ENCODE measurements around the gene HTR6.

HTR6 gene

GRCh38 chr1:19656134-19656779 lies 8.4 kb upstream of the HTR6 start:
- FAIRE-seq (no peak), DNase-seq (ENCODE audit: low spot score) (no peak)

- FAIRE-seq, result no peak
These were observed 7.8 kb upstream of the HTR6 start for GRCh38 chr1:19656780-19657466.

GRCh38 chr1:19657511-19657910 lies 7.2 kb upstream of the HTR6 start:
- DNase-seq (ENCODE audit: low spot score) (no peak), FAIRE-seq (no peak)

More at GRCh38 chr1:19656780-19657466, 7.8 kb upstream of the HTR6 start:
- DNase-seq (ENCODE audit: low spot score), result no peak

GRCh38 chr1:19658186-19658585 lies 6.5 kb upstream of the HTR6 start:
- DNase-seq (ENCODE audit: low spot score), result no peak
- FAIRE-seq, result no peak

GRCh38 chr1:19661721-19662228 lies 2.9 kb upstream of the HTR6 start:
- FAIRE-seq (peak; percentile 41), DNase-seq (ENCODE audit: low spot score) (no peak)

- DNase-seq (ENCODE audit: low spot score), result no peak
- FAIRE-seq, result no peak
These were observed 2.4 kb upstream of the HTR6 start for GRCh38 chr1:19662313-19662712.

- FAIRE-seq, result no peak
- no peak for DNase-seq (ENCODE audit: low spot score)
These were observed 466 bp downstream of the HTR6 start for GRCh38 chr1:19665186-19665495.

GRCh38 chr1:19665496-19666465 lies 1.1 kb downstream of the HTR6 start:
- FAIRE-seq, result no peak
- no peak for DNase-seq (ENCODE audit: low spot score)

GRCh38 chr1:19668888-19669287 lies 4.2 kb downstream of the HTR6 start:
- FAIRE-seq (no peak), DNase-seq (ENCODE audit: low spot score) (no peak)

- DNase-seq (ENCODE audit: low spot score) (no peak), FAIRE-seq (no peak)
These were observed 6.1 kb downstream of the HTR6 start for GRCh38 chr1:19670787-19671186.

GRCh38 chr1:19672237-19672636 lies 7.6 kb downstream of the HTR6 start:
- DNase-seq (ENCODE audit: low spot score) (no peak), FAIRE-seq (no peak)

- DNase-seq (ENCODE audit: low spot score) (no peak), FAIRE-seq (no peak)
These were observed 11.1 kb downstream of the HTR6 start for GRCh38 chr1:19675797-19676196.

GRCh38 chr1:19676438-19676922 lies 11.8 kb downstream of the HTR6 start:
- DNase-seq (ENCODE audit: low spot score), result no peak

GRCh38 chr1:19678493-19678892 lies 13.8 kb downstream of the HTR6 start:
- DNase-seq (ENCODE audit: low spot score) (no peak), FAIRE-seq (no peak)

More at GRCh38 chr1:19676438-19676922, 11.8 kb downstream of the HTR6 start:
- no peak for FAIRE-seq

GRCh38 chr1:19678931-19679453 lies 14.3 kb downstream of the HTR6 start:
- DNase-seq (ENCODE audit: low spot score) (no peak), FAIRE-seq (no peak)

GRCh38 chr1:19679691-19680090 lies 15.0 kb downstream of the HTR6 start:
- FAIRE-seq, result no peak

GRCh38 chr1:19680644-19681043 lies 16.0 kb downstream of the HTR6 start:
- FAIRE-seq, result no peak
- DNase-seq (ENCODE audit: low spot score), result no peak

More at GRCh38 chr1:19679691-19680090, 15.0 kb downstream of the HTR6 start:
- DNase-seq (ENCODE audit: low spot score), result no peak

GRCh38 chr1:19682257-19682656 lies 17.6 kb downstream of the HTR6 start:
- no peak for FAIRE-seq

GRCh38 chr1:19682901-19683300 lies 18.2 kb downstream of the HTR6 start:
- FAIRE-seq, result no peak
- DNase-seq (ENCODE audit: low spot score), result no peak

More at GRCh38 chr1:19682257-19682656, 17.6 kb downstream of the HTR6 start:
- no peak for DNase-seq (ENCODE audit: low spot score)

GRCh38 chr1:19683351-19683750 lies 18.7 kb downstream of the HTR6 start:
- FAIRE-seq (no peak), DNase-seq (ENCODE audit: low spot score) (no peak)

- FAIRE-seq (no peak), DNase-seq (ENCODE audit: low spot score) (no peak)
These were observed 20.0 kb downstream of the HTR6 start for GRCh38 chr1:19684677-19685076.
